ENCODE data around the gene ZNF350.
A peak's percentile ranks its signal among the peaks of the same experiment; 100 is the strongest.
"Not testable (repeated sequence)": the region's sequence is repeated elsewhere in the genome, so short reads cannot be mapped to it uniquely, and the experiment has no call there.

Gene ZNF350

GRCh38 chr19:51971624-51972023 lies 15.0 kb downstream of the ZNF350 start:
- DNase-seq (ENCODE audit: low read depth in 2 of 2): no peak

DNA sequence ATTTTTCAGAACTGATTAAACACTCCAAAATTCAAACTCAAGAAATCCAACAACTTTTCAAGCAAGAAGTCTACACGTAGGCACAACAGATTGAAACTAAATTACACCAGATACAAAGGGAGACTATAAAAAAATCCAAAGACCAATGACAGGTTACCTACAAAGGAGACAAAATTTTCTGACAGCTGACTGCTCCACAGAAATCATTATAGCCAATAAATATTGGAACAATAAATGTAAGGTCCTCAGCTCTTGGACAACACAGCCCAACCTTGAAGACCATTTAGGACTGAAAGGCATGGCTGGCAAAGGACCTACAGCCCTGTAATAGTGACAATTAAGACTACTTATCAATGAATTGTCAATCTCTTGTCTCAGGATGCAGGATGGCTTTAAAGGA lies 15.9 kb downstream of the ZNF350 start:
- DNase-seq (ENCODE audit: low read depth in 2 of 2): no peak

GRCh38 chr19:51965583-51965982 lies 21.1 kb downstream of the ZNF350 start:
- DNase-seq (ENCODE audit: low read depth in 2 of 2): no peak

DNA sequence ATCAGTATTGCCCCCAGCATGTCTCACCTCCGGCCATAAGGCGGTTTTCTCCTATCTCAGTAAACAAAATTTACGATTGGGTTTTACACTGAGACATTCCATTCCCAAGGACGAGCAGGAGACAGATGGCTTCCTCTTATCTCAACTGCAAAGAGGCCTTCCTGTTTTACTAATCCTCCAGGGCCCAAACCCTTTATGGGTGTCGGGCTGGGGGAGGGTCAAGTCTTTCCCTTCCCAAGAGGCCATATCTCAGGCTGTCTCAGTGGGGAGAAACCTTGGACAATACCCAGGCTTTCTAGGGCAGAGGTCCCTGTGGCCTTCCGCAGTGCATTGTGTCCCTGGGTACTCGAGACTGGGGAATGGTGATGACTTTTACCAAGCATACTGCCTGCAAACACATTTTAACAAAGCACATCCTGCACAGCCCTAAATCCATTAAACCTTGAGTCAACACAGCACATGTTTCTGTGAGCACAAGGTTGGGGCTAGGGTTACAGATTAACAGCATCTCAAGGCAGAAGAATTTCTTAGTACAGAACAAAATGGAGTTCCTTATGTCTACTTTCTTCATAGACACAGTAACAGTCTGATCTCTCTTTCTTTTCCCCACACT lies 25.9 kb downstream of the ZNF350 start:
- not testable (repeated sequence) for DNase-seq (ENCODE audit: low read depth in 2 of 2)

- no peak for DNase-seq (ENCODE audit: low read depth in 2 of 2)
These were observed 26.8 kb downstream of the ZNF350 start for GRCh38 chr19:51959791-51960190.

DNA sequence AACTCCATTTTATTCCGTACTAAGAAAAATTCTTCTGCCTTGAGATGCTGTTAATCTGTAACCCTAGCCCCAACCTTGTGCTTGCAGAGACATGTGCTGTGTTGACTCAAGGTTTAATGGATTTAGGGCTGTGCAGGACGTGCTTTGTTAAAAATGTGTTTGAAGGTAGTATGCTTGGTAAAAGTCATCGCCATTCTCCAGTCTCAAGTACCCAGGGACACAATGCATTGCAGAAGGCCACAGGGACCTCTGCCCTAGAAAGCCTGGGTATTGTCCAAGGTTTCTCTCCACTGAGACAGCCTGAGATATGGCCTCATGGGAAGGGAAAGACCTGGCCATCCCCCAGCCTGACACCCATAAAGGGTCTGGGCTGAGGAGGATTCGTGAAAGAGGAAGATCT lies 28.8 kb downstream of the ZNF350 start:
- DNase-seq (ENCODE audit: low read depth in 2 of 2): not testable (repeated sequence)

- DNase-seq (ENCODE audit: low read depth in 2 of 2): no peak
These were observed 37.7 kb downstream of the ZNF350 start for GRCh38 chr19:51948975-51949374.

DNA sequence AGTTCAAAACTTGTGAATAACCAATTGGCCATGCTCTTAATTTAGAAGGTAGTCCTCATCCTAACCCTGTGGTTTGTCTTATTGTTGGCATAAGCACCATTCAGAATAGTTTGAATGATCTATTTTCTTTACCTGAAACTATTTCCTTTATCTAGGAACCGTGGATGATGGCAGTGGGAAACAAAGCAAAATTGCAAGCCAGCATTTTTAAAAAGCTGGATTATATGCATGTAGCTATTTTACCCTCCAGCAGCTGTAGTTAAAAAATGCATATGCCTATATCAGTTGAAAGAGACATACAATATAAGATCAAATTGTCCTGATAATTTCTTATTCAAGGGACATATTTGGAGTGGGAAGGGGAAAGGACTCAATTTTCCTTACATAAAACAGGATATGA lies 40.0 kb downstream of the ZNF350 start:
- no peak for DNase-seq (ENCODE audit: low read depth in 2 of 2)

GRCh38 chr19:51944798-51945552 lies 41.7 kb downstream of the ZNF350 start:
- no peak for DNase-seq (ENCODE audit: low read depth in 2 of 2)

DNA sequence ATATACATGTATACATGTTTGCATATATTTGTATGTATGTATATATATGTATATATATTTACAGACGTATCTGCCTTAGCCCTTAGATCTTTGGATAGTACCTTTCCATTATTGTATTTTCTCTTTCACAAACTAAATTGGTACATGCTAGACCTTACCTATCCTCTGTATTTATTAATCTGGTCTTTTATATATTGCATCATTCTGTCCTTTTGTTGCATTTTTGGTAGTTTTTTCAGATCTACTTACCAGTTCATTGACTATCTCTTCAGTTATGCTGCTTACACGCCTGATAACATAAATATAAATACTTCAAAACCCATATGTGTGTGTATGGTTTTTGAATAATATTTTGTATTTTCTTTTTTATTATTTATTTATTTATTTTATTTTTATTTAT lies 47.7 kb downstream of the ZNF350 start:
- no peak for DNase-seq (ENCODE audit: low read depth in 2 of 2)

GRCh38 chr19:51931921-51932320 lies 54.7 kb downstream of the ZNF350 start:
- DNase-seq (ENCODE audit: low read depth in 2 of 2): no peak

DNA sequence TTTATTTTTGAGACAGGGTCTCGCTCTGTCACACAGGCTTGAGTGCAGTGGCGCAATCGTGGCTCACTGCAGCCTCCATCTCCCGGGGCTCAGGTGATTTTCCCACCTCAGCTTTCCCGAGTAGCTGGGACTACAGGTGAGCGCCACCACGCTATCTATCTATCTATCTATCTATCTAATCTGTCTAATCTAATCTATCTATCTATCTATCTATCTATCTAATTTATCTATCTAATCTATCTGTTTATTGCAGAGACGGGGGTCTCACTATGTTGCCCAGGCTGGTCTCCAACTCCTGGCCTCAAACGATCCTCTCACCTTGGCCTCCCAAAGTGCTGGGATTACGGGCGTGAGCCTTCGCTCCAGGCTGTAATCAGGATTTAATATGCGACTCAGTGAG lies 58.8 kb downstream of the ZNF350 start:
- DNase-seq (ENCODE audit: low read depth in 2 of 2): no peak

GRCh38 chr19:51926784-51927741 lies 59.6 kb downstream of the ZNF350 start, which contains the start of gene ZNF613:
Gene ZNF613 (plus strand): TSS chr19:51927472. CDS start chr19:51936221, 8,749 bp downstream.
- DNase-seq (ENCODE audit: low read depth in 2 of 2): peak; percentile 69 to 77

DNA sequence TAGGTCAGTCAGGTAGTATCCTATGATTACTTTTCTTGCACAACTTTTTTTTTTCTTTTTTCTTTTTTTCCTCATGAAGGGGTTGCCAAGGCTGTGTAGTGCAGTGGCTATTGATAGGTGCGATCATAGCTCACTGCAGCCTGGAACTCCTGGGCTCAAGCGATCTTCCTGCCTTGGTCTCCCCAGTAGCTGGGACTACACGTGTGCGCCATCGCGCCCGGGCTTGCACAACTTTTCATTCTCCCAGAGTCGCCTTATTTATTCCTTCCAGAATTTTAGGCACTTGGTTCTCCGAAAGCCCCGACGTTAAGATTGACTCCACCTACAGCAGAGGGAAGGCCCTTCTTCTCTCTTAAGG lies 60.2 kb downstream of the ZNF350 start:
- no peak for DNase-seq (ENCODE audit: low read depth in 2 of 2)

DNA sequence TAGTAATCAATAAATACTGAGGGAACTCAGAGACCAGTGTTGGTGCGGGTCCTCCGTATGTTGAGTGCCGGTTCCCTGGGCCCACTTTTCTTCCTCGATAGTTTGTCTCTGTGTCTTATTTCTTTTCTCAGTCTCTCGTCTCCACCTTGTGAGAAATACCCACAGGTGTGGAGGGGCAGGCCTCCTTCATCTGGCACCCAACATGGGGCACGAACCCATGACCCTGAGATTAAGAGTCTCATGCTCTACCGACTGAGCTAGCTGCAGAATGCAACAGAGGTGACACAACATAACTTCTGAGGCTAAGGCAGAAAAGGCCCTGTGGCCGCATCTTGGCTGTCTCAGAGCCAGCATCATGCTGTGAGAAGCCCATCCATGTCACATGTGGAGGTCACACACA lies 64.7 kb downstream of the ZNF350 start:
- DNase-seq (ENCODE audit: low read depth in 2 of 2): no peak

- DNase-seq (ENCODE audit: low read depth in 2 of 2): no peak
These were observed 67.0 kb downstream of the ZNF350 start for GRCh38 chr19:51919606-51920005.

DNA sequence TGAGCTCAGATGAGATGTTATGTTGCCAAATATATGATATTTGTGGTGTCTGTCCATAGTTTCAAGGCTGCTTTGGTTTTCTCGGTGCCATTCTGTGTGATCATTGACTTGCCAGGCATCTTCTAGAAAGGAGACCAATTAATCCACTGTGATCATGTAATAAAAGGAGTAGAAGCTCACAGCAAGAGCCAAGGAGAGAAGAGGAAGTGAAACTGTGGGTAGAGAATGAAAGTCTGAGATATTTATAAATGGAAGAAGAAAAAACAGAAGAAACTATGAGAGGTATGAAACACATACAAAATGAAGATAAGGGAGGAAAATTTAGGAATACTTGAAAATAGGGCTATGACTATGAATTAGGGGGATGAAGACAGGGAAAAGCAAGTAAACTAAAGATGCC lies 70.5 kb downstream of the ZNF350 start:
- no peak for DNase-seq (ENCODE audit: low read depth in 2 of 2)

GRCh38 chr19:51915324-51915867 lies 71.2 kb downstream of the ZNF350 start:
- DNase-seq (ENCODE audit: low read depth in 2 of 2): no peak
